Astrocyte (in vitro differentiated cells and primary cell): ENCODE data around the gene POU2AF3.

Experiments
- CTCF ChIP-seq: IDR thresholded peaks from 2 replicates; pipeline ENCODE4 v1.5.1; 2011; ENCODE audit warnings: low read depth, mild to moderate bottlenecking, inconsistent platforms, low read length, moderate library complexity; ENCODE audit not compliant: insufficient read depth
- EZH2 ChIP-seq: IDR thresholded peaks from 2 replicates; pipeline ENCODE4 v1.6.1; 2012; ENCODE audit warnings: mild to moderate bottlenecking, low read length, inconsistent platforms; ENCODE audit not compliant: insufficient read depth

DNA sequence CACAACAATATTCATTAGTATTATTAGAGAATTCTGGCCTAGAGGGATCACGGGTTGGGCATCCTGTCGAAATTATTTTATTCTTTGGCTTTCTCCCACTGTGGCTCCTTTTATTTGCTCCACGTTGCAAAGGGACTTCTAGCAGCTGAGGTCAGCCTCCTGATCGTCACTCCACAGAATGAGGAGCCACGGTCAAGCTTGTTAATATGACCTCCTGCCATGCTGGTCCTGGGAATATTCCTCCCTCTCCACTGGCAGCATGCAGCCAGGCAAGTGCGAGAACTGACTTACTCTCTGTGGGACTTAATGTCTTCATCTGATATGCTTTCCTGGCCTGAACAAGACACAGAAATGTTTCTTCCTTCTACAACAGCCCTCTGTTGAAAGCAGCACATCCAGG lies 20.9 kb downstream of the POU2AF3 start:
- no peak for TF ChIP-seq EZH2
- TF ChIP-seq CTCF: no peak
